ENCODE measurements around the gene LUZP1. TPM values are rescaled to one million over a fixed set of nuclear protein-coding genes. Genes with fewer than 3 reads are reported as not detected.

LUZP1 gene
- total and polyA plus RNA-seq, 2 donors (not counting 1 experiment from before 2014, with no cell fraction given): 18.8 to 27.2 TPM

GRCh38 chr1:23148084-23148483 lies 20.6 kb downstream of the LUZP1 start:
- Histone ChIP-seq H3K27ac (ENCODE audit: insufficient read depth, low read length) (no peak overlapping the region), H3K36me3 (ENCODE audit: control insufficient read depth, insufficient read depth, low read length) (no peaks in the 10 kb centered on the region), H3K9ac (ENCODE audit: insufficient read depth, low read length) (no peak overlapping the region), H4K20me1 (ENCODE audit: control insufficient read depth, extremely low read depth, insufficient read depth, low read length) (no peaks in the 10 kb centered on the region), H2AFZ (ENCODE audit: low read length) (no peak overlapping the region), H3K9me3 (ENCODE audit: control insufficient read depth, insufficient read depth, low read depth, low read length) (no peaks in the 10 kb centered on the region), H3K27me3 (ENCODE audit: control insufficient read depth, insufficient read depth, low read length) (no peaks in the 10 kb centered on the region), H3K4me1 (ENCODE audit: control insufficient read depth, extremely low read depth, insufficient read depth, low read length) (no peaks in the 10 kb centered on the region), H3K4me3 (replicated peaks in 1 of 4; ENCODE audit: control extremely low read depth in 1 of 4, insufficient read depth in 1 of 4, low read depth in 3 of 4, low read length in 4 of 4) (no peak overlapping the region), H3K4me2 (ENCODE audit: extremely low read depth, insufficient read depth, low read length) (no peak overlapping the region), H3K79me2 (ENCODE audit: control insufficient read depth, insufficient read depth, low read length) (peaks cover 35% of the 10 kb centered on the region)
- TF ChIP-seq EZH2 (IDR thresholded peaks at IDR 0.05; ENCODE audit: low read length, missing control alignments) (no peak), CTCF (conservative IDR thresholded peaks at IDR 0.05 in 1 of 2, IDR thresholded peaks at IDR 0.05 in 1 of 2; ENCODE audit: low read depth in 1 of 2, low read length in 2 of 2) (no peak)
- DNase-seq (ENCODE audit: low read depth in 2 of 2): peak in 1 of 2 donors; percentile 17

GRCh38 chr1:23140940-23141596 lies 27.6 kb downstream of the LUZP1 start:
- Histone ChIP-seq H3K4me3 (replicated peaks in 1 of 4; ENCODE audit: control extremely low read depth in 1 of 4, insufficient read depth in 1 of 4, low read depth in 3 of 4, low read length in 4 of 4) (no peak overlapping the region), H4K20me1 (ENCODE audit: control insufficient read depth, extremely low read depth, insufficient read depth, low read length) (no peaks in the 10 kb centered on the region), H3K27me3 (ENCODE audit: control insufficient read depth, insufficient read depth, low read length) (no peaks in the 10 kb centered on the region), H3K36me3 (ENCODE audit: control insufficient read depth, insufficient read depth, low read length) (no peaks in the 10 kb centered on the region), H2AFZ (ENCODE audit: low read length) (no peak overlapping the region), H3K4me1 (ENCODE audit: control insufficient read depth, extremely low read depth, insufficient read depth, low read length) (no peaks in the 10 kb centered on the region), H3K9ac (ENCODE audit: insufficient read depth, low read length) (no peak overlapping the region), H3K79me2 (ENCODE audit: control insufficient read depth, insufficient read depth, low read length) (peaks cover 25% of the 10 kb centered on the region), H3K9me3 (ENCODE audit: control insufficient read depth, insufficient read depth, low read depth, low read length) (no peaks in the 10 kb centered on the region), H3K4me2 (ENCODE audit: extremely low read depth, insufficient read depth, low read length) (no peak overlapping the region), H3K27ac (ENCODE audit: insufficient read depth, low read length) (no peak overlapping the region)
- TF ChIP-seq EZH2 (IDR thresholded peaks at IDR 0.05; ENCODE audit: low read length, missing control alignments) (no peak), CTCF (conservative IDR thresholded peaks at IDR 0.05 in 1 of 2, IDR thresholded peaks at IDR 0.05 in 1 of 2; ENCODE audit: low read depth in 1 of 2, low read length in 2 of 2) (no peak)
- no peak for DNase-seq (ENCODE audit: low read depth in 2 of 2)

- no peak for TF ChIP-seq CTCF (conservative IDR thresholded peaks at IDR 0.05 in 1 of 2, IDR thresholded peaks at IDR 0.05 in 1 of 2; ENCODE audit: low read depth in 1 of 2, low read length in 2 of 2)
- TF ChIP-seq EZH2 (IDR thresholded peaks at IDR 0.05; ENCODE audit: low read length, missing control alignments): no peak
- Histone ChIP-seq H3K4me3 (replicated peaks in 1 of 4; ENCODE audit: control extremely low read depth in 1 of 4, insufficient read depth in 1 of 4, low read depth in 3 of 4, low read length in 4 of 4) (no peak overlapping the region), H3K4me2 (ENCODE audit: extremely low read depth, insufficient read depth, low read length) (no peak overlapping the region), H3K79me2 (ENCODE audit: control insufficient read depth, insufficient read depth, low read length) (peaks cover 29% of the 10 kb centered on the region), H3K36me3 (ENCODE audit: control insufficient read depth, insufficient read depth, low read length) (no peaks in the 10 kb centered on the region), H3K27ac (ENCODE audit: insufficient read depth, low read length) (no peak overlapping the region), H4K20me1 (ENCODE audit: control insufficient read depth, extremely low read depth, insufficient read depth, low read length) (no peaks in the 10 kb centered on the region), H3K27me3 (ENCODE audit: control insufficient read depth, insufficient read depth, low read length) (no peaks in the 10 kb centered on the region), H2AFZ (ENCODE audit: low read length) (no peak overlapping the region), H3K9me3 (ENCODE audit: control insufficient read depth, insufficient read depth, low read depth, low read length) (no peaks in the 10 kb centered on the region), H3K9ac (ENCODE audit: insufficient read depth, low read length) (no peak overlapping the region), H3K4me1 (ENCODE audit: control insufficient read depth, extremely low read depth, insufficient read depth, low read length) (peaks cover 2% of the 10 kb centered on the region)
- no peak for DNase-seq (ENCODE audit: low read depth in 2 of 2)
These were observed 33.4 kb downstream of the LUZP1 start for GRCh38 chr1:23135268-23135667.

Measured in fibroblast of lung (primary cell).